HG02588 (cell line): ENCODE data around the gene IDI2.
"Not testable (repeated sequence)": the region's sequence is repeated elsewhere in the genome, so short reads cannot be mapped to it uniquely, and the experiment has no call there.

Experiments used
- ATAC-seq: cut with Tn5 transposase; IDR thresholded peaks from one replicate; pipeline ENCODE4 v1.9.1; 2021; ENCODE audit warnings: mild to moderate bottlenecking, moderate library complexity; ENCODE audit not compliant: unreplicated experiment

The IDI2 gene

DNA sequence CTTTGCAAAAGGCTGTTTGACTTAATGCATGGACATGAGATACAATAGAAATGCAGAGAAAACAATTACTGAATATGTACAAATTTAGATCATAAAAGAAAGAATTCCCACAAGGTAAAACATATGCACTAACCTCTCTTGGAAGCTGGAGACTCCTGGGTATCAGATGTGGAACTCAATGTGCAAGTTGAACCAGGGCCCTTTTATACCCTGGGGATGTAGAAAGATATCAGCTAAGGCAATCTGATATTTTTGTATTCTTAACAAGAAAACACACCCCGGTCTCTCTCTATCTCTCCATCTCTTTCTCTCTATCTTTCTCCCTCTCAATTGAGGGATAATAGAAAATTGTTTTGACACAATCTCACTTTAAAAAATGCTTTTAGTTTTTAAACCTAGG, at the start of gene IDI2:
IDI2 (minus strand) TSS at position 177 of the 400 bp plus-strand sequence. CDS start 1,136 bp downstream, outside the sequence.
- no peak for ATAC-seq

DNA sequence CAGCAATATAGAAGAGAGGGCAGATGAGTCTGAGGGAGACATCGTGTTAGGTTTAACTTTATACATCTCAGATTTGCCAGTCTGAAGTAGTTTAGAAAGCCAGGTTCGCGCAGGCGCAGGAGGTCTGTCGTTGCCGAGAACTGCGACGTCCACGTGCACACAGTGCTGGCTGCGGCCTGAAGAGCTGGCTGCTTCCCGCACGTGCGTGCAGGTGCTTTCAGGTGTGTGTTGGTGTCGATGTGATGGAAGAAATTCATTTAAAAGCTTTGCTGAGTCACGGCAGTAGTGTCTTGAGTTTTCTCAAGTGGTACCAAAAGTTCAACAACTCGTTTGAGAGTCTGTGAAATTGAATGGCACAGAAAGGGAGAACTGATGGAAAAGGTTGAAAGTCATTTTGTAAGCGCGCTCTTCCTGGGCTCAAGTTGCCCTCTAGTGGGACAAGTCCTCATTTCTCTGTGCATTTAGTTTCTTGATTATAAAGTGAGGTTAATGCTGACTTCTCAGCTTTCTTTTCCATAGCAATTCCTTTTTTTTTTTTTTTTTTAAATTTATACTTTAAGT, 49.2 kb upstream of the IDI2 start:
- ATAC-seq, result no peak

DNA sequence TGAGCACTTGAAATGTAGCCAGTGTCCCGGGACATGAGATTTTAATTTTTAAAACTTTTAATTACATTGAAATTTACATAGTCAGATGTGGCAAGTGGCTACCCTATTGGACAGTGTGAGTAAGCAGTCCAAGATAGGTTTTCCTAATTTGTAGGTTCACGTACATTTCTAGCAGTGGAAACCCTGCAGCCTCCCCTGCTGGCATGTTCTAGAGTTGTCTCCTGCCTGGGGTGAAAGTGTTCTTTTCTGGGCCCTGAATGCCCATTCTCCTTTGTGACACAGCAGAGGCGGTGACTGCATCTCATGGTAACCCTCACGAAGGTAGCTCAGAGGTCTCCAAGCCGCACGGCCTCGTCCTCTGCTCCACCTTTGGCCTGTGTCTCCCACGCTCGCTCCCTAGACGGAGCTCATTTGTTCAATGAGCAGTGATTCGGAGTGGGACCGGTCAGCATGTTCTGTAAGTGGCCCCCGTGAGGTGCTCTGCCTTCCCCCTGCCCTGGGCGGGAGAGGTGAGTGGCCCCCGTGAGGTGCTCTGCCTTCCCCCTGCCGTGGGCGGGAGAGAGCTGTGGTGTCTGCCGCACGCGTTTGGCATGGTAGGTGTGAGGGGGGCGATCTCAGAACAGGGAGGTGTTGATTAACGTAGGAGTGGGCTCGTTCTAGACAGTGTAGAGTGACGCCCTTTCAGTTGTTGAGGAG, 48.5 kb upstream of the IDI2 start:
- no peak for ATAC-seq

DNA sequence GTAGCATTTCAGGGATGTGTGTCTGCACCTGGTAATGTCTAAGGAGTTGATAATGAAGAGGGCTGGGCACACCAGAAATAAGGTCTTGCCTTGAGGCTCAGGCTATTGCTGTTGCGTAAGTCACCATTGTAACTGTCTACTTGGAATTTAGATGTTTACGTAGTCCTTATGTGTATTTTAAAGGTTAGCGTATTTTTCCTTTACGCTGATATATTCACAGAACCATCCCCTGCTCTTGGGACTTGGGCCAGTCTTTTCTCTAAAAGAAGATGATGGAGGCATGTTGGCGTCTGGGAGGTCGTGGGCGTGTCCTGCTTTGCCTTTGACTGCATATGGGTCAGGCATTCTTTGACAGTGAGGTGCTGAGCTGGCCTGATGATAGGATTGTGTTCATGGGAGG, 45.3 kb upstream of the IDI2 start:
- ATAC-seq, result no peak

DNA sequence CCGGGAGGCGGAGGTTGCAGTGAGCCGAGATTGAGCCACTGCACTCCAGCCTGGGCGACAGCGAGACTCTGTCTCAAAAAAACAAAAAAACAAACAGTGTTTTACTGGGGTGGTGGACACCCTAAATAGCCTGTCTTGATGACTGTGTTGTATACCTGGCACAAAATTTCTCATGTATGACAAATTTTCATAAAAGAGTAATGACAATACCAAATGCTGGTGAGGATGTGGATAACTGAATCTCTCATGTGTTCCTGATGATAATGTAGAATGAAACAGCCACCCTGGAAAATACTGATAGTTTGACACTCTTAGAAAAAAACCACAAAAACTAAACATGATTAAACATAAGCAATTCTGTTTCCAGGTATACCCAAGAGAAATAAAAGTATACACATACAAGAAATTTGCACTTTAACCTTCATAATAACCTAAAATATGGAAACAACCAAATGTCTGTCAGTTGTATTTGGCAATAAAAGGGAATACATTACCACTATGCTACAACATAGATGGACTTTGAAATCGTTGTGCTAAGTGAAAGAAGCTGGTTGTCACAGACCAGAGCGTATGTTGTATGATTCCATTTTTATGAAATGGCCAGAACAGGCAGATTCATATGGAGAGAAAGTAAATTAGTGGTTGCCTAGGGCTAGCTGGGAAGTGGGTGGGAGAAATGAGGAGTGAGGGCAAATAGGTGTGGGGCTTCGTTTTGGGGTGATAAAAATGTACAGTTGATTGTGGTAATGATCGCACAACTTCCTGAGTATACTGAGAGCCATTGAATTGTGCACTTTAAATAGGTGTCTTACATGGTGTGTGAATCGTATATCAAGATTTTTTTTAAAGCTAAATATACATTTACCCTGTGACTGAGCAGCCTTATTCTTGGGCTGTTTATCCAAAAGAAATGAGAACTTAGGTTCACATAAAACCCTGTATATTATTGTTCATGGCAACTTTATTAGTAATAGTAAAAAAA, 43.0 kb upstream of the IDI2 start:
- ATAC-seq, result no peak

DNA sequence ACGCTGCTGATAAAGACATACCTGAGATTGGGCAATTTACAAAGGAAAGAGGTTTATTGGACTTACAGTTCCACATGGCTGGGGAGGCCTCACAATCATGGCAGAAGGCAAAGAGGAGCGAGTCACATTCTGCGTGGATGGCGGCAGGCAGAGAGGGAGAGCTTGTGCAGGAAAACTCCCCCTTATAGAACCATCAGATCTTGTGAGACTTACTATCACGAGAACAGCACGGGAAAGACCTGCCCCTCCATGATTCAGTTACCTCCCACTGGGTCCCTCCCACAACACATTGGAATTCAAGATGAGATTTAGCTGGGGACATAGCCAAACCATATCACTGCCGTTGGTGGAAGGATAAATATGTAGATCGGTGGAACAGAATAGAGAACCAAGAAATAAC, 41.1 kb upstream of the IDI2 start:
- ATAC-seq, result not testable (repeated sequence)

DNA sequence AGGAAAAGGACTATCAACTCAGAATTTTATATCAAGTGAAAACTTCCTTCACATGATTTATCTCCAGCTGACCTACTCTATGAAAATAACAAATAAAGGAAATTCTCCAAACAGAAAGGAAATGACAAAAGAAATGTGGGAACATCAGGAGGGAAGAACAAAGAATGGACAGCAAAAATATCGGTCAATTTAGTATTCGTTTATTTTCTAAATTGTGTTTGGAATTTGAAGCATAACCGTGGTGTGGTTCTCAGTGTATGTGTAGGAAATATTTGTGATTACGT, 39.2 kb upstream of the IDI2 start:
- no peak for ATAC-seq

DNA sequence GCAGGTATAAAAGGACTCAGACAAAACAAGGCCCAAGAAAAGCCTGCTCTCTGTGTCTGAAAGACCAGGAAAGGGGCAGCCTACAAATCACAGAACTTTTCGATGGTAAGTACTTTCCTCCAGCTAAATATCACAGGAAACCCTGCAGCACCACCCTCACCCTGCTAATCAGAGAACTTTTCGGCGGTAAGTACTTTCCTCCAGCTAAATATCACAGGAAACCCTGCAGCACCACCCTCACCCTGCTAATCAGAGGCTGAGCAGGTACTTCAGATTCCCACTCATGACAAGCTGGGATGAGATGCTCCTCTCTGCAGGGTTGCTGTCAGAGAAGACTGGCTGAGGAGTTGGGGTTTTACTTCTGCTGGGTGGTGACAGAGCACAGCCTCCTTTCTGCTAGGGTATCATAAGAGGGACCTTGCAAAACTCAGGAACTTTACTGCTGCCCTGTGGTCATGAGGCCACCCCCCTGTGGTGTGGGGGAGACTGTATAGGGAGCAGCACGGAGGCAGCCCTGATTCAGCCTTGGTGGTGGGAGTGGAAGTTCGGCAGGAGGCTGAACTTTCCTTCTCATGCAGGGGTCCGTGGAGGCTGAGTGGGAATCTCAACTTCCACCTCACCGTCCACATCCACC, 37.7 kb upstream of the IDI2 start:
- no peak for ATAC-seq

DNA sequence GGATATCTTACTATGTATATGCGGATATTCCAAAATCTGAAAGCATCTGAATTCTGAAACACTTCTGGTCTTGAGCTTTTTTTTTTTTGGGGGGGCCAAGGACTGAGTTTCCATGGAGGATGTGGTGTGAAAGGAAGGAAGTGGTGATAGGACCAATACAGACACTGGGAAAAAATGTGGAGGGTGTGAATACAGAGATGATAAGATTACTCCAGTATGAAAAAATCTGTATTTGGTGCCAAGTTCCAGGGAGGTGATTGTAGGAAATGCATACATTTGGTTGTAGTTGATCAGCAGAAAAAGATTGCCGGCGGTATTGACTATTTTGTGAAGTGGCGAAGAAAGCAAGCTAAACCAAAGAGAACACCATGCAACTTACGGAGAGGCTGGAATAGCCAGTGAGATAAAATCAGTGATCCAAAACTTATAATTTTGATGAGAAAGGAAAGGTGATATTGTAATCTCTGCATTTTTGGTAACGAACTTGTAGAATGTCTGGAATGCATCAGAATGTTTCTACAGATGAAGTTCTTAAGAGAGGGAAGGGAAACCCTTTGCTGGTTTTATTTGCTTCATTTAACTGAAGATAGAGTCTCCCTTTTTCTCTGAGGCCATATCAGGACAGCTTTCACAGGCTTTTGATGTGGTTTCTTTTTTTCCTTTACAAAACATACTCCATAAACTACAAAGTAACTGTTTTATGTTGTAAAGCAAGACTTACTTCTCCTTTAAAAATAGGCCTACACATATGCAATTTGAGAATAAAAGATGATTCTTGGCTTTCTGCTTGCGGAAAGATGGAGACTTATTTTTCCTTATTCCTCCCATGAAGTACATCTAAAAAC, 36.5 kb upstream of the IDI2 start:
- no peak for ATAC-seq

DNA sequence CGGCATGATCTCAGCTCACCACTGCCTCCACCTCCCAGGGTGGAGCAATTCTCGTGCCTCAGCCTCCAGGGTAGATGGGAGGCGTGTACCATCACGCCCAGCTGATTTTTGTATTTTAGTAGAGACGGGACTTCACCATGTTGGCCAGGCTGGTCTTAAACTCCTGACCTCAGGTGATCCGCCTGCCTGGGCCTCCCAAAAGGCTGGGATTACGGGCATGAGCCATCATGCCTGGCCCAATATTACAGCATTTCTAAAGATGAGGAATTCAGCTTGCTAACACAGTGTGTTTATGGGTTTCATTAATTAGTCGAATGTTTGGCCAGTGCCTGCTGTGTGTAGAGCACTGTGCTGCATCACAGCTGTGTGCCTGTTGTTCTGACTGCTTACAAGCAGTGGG, 34.2 kb upstream of the IDI2 start:
- ATAC-seq, result no peak

DNA sequence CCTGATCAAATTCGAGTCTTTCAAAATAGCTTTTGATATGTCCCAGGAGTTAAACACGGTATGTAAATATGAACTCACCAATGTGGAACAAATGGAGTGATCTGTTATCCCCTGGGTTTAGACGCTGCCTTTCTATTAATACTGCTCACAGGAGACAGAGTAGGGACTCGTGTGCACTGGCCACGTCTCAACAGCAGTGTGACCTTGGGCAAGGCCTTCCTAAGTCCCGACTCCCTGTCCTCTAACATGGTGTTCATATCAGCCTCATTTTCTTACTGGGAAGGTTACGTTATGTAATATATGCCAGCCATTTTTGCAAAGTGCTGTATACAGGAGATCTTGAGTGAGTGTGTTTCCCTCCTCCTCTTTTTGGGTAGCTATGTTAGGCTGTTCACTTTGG, 32.4 kb upstream of the IDI2 start:
- ATAC-seq, result no peak

DNA sequence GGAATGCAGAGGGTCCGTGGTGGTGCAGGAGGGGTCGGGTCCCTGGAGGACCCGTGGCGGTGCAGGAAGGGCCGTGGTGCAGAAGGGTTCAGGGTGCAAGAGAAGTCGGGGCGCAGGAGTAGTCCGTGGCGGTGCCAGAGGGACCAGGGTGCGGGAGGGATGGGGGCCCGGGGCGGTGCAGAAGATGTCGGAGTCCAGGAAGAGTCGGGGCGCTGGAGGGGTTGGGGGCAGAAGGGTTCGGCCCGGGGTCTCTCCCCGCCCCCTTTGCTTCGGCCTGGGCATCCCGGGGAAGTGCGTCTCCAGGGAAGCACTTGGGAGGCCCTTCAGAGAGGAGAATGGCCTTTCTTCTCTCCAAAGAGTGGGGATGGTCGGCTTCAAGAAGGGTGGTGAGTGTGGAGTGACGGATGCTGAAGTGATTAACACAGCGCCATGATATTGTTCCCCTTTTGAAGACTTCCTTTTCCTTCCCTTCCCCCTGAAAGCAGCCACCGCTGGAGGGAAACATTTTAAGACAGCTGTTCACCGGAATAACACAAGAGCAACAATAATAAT, 31.5 kb upstream of the IDI2 start:
- ATAC-seq, result peak; percentile 12

DNA sequence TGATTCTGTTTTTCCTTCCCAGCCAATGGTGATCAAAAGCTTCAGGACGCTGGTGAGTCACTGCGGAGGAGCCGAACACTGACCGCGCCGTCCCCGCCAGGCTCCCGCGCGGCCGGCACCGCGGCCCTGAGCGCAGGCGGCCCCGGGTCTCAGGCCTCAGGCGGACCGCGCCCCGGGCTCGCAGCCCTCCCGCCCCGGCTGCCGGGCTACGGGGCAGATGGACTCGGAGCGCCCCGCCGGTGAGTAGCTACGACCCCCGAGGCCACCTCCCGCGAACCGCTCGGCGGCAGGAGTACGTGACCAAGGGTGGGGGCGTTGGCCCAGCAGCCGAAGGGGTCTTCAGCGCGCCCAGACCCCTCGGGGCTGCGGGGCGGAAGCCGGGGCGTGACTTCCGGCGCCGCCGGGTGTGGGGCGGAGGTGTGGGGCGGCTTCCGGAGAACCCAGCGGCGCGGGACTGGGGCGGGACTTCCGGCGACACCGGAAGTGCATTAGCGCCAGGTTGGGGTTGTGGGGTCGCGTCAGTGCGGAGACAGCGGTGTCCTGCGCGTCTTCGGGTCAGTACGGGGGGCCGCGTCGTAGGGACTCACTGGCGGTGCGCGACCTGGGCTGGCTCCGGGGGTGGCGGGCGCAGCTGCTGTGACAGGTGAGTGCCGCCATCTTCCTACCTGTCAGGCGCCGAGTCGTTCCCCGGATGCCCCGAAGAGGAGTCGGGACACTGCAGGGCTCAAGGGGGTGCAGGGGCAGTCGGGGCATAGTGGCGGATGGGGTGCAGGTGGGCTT, 30.9 kb upstream of the IDI2 start, which contains the start of gene WDR37:
WDR37 (plus strand) TSS at position 60 of the 780 bp plus-strand sequence. CDS start 15,771 bp downstream, outside the sequence.
- peak; percentile 93 for ATAC-seq

DNA sequence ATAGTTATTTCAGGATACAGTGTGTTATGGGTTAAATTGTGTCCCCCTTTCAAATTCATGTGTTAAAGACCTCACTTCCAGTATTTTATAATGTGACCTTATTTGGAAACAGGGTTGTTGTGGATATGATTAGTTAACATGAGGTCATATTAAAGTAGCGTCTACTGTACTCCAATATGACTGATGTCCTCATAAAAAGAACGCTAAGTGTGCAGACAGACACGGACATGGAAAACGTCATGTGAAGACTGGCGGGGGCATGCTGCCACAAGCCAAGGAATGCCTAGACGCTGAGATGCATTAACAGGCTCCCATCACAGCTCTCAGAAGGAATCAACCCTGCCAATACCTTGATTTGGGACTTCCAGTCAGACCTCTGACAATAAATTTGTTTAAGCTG, 29.0 kb upstream of the IDI2 start:
- no peak for ATAC-seq

DNA sequence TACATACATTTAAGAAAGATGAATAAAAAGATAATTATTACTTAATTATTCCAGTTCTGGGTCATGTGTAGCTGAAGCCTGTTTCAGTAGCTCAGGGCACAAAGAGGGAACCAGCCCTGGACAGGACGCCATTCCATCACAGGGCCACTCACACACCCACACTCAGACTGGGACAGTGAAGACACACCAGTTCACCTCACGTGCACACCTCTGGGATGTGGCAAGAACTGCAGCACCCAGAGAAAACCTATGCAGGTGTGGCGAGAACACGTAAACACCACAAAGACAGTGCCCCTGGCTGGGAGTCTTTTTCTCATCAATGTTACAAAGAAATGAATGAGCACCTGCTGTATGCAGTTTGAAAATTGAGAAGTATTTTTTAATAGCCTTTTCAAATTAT, 24.9 kb upstream of the IDI2 start:
- no peak for ATAC-seq

DNA sequence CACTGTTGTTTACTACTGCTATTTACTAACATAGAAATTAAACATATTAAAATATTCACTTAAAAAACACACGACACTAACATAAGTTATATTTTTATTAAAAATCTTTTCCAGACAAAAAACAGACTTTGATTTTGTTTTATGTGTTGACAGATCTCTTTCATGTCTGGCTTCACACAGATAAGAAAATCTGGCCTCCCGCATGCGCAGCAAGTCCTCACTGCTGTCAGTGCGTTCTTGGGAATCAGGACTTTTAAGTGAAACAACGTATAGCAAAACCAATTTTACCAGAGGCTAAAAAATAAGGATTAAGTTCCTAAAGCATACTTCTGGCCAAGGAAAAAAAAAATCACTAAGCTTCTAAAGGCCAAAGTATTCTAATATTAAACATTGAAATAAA, 24.5 kb upstream of the IDI2 start:
- no peak for ATAC-seq

DNA sequence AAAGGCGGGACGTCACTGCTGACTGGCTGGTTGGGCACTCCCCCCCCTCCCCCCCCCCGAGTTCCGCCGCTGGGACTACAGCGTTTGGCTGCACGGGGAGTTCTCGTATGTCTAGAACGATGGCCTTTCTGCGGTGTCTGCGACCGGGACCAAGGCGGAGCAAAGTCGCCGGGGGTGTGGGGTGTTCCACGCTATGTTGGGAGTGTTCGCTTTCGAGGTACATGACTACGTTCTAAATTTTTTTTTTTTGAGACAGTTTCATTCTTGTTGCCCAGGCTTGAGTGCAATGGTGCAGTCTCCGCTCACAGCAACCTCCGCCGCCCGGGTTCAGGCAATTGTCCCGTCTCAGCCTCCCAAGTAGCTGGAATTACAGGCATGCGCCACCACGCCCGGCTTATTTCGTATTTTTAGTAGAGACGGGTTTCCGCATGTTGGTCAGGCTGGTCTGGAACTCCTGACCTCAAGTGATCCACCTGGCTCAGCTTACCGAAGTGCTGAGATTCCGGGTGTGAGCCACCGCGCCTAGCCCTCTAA, 23.8 kb upstream of the IDI2 start:
- ATAC-seq, result no peak

DNA sequence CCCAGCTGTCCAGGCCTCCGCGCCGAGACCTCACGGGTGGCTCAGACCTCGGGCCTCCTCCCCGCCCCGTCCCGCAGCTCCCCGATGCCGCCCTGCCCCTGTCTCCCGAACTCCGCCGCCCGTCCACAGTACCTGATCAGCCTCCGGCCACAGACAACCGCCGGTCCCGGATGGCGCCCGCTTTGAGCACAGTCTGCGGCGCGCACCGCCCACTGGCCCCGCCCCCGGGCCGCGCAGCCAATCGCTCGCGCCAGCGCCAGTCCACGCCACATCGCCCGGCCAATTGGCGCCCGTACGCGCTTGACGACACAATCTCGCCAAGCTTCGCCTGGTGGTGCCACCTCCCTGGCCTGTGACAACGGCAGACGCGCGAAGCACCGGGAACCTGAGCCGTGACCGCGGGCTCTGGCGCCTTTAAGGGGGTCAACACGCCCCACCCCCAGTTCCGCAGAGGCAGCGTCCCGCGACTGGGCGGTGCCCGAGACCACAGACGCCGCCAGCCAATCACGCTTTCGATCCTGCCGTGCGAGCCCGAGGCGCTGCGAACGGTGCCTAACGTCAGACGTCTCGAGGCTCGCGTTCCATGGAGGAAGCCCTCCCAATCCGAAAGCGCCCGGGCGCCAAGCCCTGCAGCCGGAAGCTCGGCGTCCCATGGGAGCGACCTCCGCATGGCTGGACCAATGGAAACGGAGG, 23.2 kb upstream of the IDI2 start, which contains the start of gene IDI1:
IDI1 (minus strand) TSS at position 388 of the 693 bp plus-strand sequence; CDS start at position 272, 116 bp downstream.
- ATAC-seq, result peak; percentile 80
